ENCODE data around the gene TLR8. TPM values are rescaled to one million over a fixed set of nuclear protein-coding genes. Genes with fewer than 3 reads are reported as not detected.

Gene TLR8
- total RNA-seq, 4 donors from 2014 or later, result 0.37 to 1.3 (median 0.82) TPM; not detected in 1

DNA sequence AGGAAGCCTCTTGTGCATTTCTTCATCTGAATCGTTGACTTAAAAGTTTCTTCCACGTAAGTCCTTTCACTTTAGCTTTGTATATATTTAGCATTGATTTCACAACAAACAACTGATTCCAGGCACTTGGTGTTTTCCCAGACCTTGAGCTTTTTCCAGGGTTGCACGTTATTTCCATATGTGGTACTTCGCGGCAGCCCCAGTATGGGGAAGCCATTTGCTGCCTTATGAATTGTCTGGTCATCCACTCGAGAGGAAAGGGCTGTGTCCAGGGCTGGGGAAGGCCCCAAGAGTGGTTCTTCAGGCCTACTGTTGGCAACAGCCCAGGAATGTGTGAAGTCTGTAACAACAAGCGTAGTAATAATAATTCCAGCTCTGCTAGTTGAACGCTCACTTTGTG is 2.8 kb upstream of the TLR8 start:
- TF ChIP-seq EP300 (IDR thresholded peaks at IDR 0.05; ENCODE audit: low read depth), result no peak
- TF ChIP-seq POLR2A (IDR thresholded peaks at IDR 0.05), result no peak
- TF ChIP-seq POLR2AphosphoS5 (IDR thresholded peaks at IDR 0.05), result no peak
- TF ChIP-seq, protein P1, sequence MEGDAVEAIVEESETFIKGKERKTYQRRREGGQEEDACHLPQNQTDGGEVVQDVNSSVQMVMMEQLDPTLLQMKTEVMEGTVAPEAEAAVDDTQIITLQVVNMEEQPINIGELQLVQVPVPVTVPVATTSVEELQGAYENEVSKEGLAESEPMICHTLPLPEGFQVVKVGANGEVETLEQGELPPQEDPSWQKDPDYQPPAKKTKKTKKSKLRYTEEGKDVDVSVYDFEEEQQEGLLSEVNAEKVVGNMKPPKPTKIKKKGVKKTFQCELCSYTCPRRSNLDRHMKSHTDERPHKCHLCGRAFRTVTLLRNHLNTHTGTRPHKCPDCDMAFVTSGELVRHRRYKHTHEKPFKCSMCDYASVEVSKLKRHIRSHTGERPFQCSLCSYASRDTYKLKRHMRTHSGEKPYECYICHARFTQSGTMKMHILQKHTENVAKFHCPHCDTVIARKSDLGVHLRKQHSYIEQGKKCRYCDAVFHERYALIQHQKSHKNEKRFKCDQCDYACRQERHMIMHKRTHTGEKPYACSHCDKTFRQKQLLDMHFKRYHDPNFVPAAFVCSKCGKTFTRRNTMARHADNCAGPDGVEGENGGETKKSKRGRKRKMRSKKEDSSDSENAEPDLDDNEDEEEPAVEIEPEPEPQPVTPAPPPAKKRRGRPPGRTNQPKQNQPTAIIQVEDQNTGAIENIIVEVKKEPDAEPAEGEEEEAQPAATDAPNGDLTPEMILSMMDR (IDR thresholded peaks at IDR 0.05), result no peak
- DNase-seq, result no peak
- intact Hi-C loops (cut with DNase I; ENCODE audit: low total_unique reads), result no loop called here
- no peaks in the 10 kb centered on the region for H3K4me1 ChIP-seq
- WGBS, 2 donors (ENCODE audit: low coverage in 1 of 2), result 82% methylated on average over 8 of the region's 8 CpGs; no CpG with 5 or more reads in 1 of the 2 donors
- H3K27me3 ChIP-seq, result no peaks in the 10 kb centered on the region
- no peaks in the 10 kb centered on the region for H3K36me3 ChIP-seq
- H3K27ac ChIP-seq, result no peak overlapping the region
- H3K9me3 ChIP-seq, result no peaks in the 10 kb centered on the region
- in situ Hi-C loops (cut with MboI; ENCODE audit: low pct_ligation_motif_present in 1 of 4, low pct_unique_long_range_greater_than_20kb in 1 of 4, low sequenced_read_pairs in 3 of 4), result loop anchor here in 2 of 4 donors (25.0 kb wide), 2 partner anchors 91 to 1134 kb away; partner anchors contain the start of gene GEMIN8 (in 1 of the 2)
- H3K4me3 ChIP-seq, result no peak overlapping the region

DNA sequence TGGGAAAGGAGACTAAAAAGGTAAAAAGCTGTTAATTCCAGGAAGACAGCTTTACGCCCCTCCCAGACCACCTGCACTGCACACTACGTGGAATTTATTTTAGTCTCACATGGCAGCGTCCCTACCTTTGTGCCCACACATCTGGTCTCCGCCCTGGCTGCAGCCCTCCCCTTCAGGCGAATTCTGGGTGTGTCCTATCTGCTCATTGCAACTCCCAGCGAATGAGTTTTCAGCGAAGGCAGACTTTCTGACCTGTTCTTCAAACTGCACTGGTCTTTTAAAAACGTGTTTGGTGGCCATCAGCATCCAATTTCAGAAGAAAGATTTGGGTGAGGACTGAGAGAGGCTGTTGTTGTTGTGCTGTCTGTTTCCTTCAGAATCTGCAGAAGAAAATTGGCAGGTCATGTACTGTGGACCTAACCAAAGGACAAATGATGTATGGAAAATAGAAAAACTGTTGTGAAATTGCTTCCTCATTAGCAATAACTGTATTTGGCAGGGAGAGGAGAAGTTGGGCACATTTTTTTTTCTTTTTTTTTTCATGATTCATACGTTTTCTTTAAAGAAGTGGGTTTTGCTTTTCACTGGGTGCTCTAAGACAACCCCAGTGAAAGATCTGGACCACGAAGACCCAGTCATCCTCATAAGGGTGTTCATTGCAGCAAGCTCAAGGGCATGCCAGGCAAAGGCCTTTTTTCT is 4.2 kb downstream of the TLR8 start:
- intact Hi-C loops (cut with DNase I; ENCODE audit: low total_unique reads) (no loop called here), in situ Hi-C loops (cut with MboI; ENCODE audit: low pct_ligation_motif_present in 1 of 4, low pct_unique_long_range_greater_than_20kb in 1 of 4, low sequenced_read_pairs in 3 of 4) (loop anchor here in 2 of 4 donors (25.0 kb wide), 2 partner anchors 98 to 1127 kb away; partner anchors contain the start of gene GEMIN8 (in 1 of the 2))
- Histone ChIP-seq H3K9me3 (no peaks in the 10 kb centered on the region), H3K27ac (no peak overlapping the region), H3K4me3 (no peak overlapping the region), H3K36me3 (no peaks in the 10 kb centered on the region), H3K27me3 (no peaks in the 10 kb centered on the region), H3K4me1 (no peaks in the 10 kb centered on the region)
- DNase-seq, result no peak
- WGBS, 2 donors (ENCODE audit: low coverage in 1 of 2), result 34 to 40% methylated on average over 1 to 10 of the region's 10 CpGs
- TF ChIP-seq, protein P1 (IDR thresholded peaks at IDR 0.05), result no peak
- TF ChIP-seq EP300 (IDR thresholded peaks at IDR 0.05; ENCODE audit: low read depth), result no peak
- TF ChIP-seq POLR2A (IDR thresholded peaks at IDR 0.05), result no peak
- no peak for TF ChIP-seq POLR2AphosphoS5 (IDR thresholded peaks at IDR 0.05)

DNA sequence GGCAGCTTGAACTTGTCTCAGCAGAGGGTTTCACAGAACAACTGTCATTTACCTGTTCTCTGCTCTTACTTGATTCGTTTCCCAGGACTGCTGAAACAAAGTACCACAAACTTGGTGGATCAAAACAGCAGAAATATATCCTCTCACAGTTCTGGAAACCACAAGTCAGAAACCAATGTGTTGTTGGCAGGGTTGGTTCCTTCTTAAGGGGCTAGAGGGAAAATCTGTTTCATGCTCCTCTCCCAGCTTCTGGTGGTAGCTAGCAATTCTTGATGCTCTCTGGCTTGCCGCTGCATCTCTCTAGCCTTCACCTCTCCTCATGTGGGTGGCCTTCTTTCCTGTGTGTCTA is 4.7 kb downstream of the TLR8 start:
- Histone ChIP-seq H3K27ac (no peak overlapping the region), H3K9me3 (no peaks in the 10 kb centered on the region), H3K27me3 (no peaks in the 10 kb centered on the region), H3K4me1 (no peaks in the 10 kb centered on the region), H3K4me3 (no peak overlapping the region), H3K36me3 (no peaks in the 10 kb centered on the region)
- intact Hi-C loops (cut with DNase I; ENCODE audit: low total_unique reads) (no loop called here), in situ Hi-C loops (cut with MboI; ENCODE audit: low pct_ligation_motif_present in 1 of 4, low pct_unique_long_range_greater_than_20kb in 1 of 4, low sequenced_read_pairs in 3 of 4) (loop anchor here in 2 of 4 donors (25.0 kb wide), 2 partner anchors 99 to 1126 kb away; partner anchors contain the start of gene GEMIN8 (in 1 of the 2))
- no peak for TF ChIP-seq EP300 (IDR thresholded peaks at IDR 0.05; ENCODE audit: low read depth)
- 53% methylated on average over 2 of the region's 2 CpGs; no CpG with 5 or more reads in 1 of the 2 donors for WGBS, 2 donors (ENCODE audit: low coverage in 1 of 2)
- no peak for DNase-seq

DNA sequence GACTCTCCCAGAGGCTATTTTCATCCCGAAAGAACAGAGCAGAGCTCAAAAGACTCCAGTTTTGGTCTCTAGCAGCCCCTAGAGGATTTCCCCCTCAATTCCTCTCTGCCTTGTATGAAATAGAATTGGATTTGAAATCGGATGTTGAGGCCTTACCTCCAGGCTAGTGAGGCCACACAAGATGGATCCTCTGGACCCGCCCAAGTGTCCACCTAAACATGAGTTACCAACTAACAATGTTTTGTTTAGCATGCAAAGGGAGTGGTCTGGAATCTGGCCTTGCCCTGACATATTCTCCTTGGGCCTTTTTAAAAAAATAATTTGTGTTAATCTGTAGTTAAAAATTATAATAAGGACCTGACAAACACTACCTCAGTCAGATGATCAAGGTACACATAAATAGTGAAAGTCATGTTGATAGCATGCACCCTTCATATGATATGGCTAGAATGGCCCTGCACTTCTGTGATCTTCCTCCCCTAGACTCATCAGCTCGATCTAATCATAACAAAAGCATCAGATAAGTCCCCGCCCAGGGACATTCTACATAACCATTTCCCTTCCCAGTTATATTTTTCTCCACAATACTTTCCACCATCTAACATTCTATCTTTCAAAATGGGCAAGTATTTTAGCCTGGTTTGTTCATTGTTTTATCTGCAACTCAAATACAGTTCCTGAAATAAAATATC is 6.5 kb downstream of the TLR8 start:
- intact Hi-C loops (cut with DNase I; ENCODE audit: low total_unique reads), result no loop called here
- Histone ChIP-seq H3K9me3 (no peaks in the 10 kb centered on the region), H3K4me1 (no peaks in the 10 kb centered on the region), H3K36me3 (no peaks in the 10 kb centered on the region), H3K27me3 (no peaks in the 10 kb centered on the region), H3K4me3 (no peak overlapping the region), H3K27ac (no peak overlapping the region)
- TF ChIP-seq POLR2AphosphoS5 (IDR thresholded peaks at IDR 0.05), result no peak
- TF ChIP-seq POLR2A (IDR thresholded peaks at IDR 0.05), result no peak
- no peak for TF ChIP-seq EP300 (IDR thresholded peaks at IDR 0.05; ENCODE audit: low read depth)
- TF ChIP-seq, protein P1 (IDR thresholded peaks at IDR 0.05), result no peak
- 74 to 88% methylated on average over 3 to 5 of the region's 5 CpGs for WGBS, 2 donors (ENCODE audit: low coverage in 1 of 2)
- in situ Hi-C loops (cut with MboI; ENCODE audit: low pct_ligation_motif_present in 1 of 4, low pct_unique_long_range_greater_than_20kb in 1 of 4, low sequenced_read_pairs in 3 of 4), result loop anchor here in 2 of 4 donors (25.0 kb wide), 2 partner anchors 101 to 1124 kb away; partner anchors contain the start of gene GEMIN8 (in 1 of the 2)
- no peak for DNase-seq
